ENCODE data around the gene RASSF1.

- no peak for TF ChIP-seq EP300 (IDR thresholded peaks at IDR 0.05)
- TF ChIP-seq, protein P1, sequence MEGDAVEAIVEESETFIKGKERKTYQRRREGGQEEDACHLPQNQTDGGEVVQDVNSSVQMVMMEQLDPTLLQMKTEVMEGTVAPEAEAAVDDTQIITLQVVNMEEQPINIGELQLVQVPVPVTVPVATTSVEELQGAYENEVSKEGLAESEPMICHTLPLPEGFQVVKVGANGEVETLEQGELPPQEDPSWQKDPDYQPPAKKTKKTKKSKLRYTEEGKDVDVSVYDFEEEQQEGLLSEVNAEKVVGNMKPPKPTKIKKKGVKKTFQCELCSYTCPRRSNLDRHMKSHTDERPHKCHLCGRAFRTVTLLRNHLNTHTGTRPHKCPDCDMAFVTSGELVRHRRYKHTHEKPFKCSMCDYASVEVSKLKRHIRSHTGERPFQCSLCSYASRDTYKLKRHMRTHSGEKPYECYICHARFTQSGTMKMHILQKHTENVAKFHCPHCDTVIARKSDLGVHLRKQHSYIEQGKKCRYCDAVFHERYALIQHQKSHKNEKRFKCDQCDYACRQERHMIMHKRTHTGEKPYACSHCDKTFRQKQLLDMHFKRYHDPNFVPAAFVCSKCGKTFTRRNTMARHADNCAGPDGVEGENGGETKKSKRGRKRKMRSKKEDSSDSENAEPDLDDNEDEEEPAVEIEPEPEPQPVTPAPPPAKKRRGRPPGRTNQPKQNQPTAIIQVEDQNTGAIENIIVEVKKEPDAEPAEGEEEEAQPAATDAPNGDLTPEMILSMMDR (IDR thresholded peaks at IDR 0.05): no peak
These were observed 39.9 kb downstream of the RASSF1 start for GRCh38 chr3:50300681-50301254.

Data from ovary (tissue), 3 donors.